HCT116 (cell line): ENCODE results near the gene EEF1E1.

Source experiments
- ATF3 ChIP-seq: IDR thresholded peaks from 2 replicates; pipeline ENCODE4 v1.6.1; 2012
- CTCF ChIP-seq, 3 experiments: fragments of 200-600 bp in 1 of 3; sonication (generic) in 1 of 3; IDR thresholded peaks in 2 of 3; conservative IDR thresholded peaks in 1 of 3; 2 replicates each; pipeline ENCODE4 v1.5.1; 2012 to 2017; ENCODE audit warnings: low read depth in 2 of 3, low read length in 2 of 3, antibody characterized with exemption in 1 of 3, borderline replicate concordance in 1 of 3, control low read depth in 1 of 3, mild to moderate bottlenecking in 1 of 3, mixed read lengths in 1 of 3, mixed run types in 1 of 3, moderate library complexity in 1 of 3; ENCODE audit not compliant: insufficient read depth in 1 of 3
- EZH2 ChIP-seq: fragments of 200-600 bp; sonication (generic); IDR thresholded peaks from 2 replicates; pipeline ENCODE4 v1.6.1; 2017; ENCODE audit warnings: antibody characterized with exemption, mixed run types
- JUND ChIP-seq: IDR thresholded peaks from 2 replicates; pipeline ENCODE4 v1.6.1; 2012
- MAX ChIP-seq: IDR thresholded peaks from 2 replicates; pipeline ENCODE4 v1.6.1; 2012
- POLR2A ChIP-seq: IDR thresholded peaks from 2 replicates; pipeline ENCODE4 v1.7.0; 2011; ENCODE audit warnings: borderline replicate concordance; ENCODE audit not compliant: insufficient read depth, insufficient read length; ENCODE audit errors: extremely low read depth
- POLR2AphosphoS5 ChIP-seq: IDR thresholded peaks from 2 replicates; pipeline ENCODE4 v1.6.1; 2011; ENCODE audit warnings: mild to moderate bottlenecking, low read depth, low read length, moderate library complexity
- RAD21 ChIP-seq: IDR thresholded peaks from 2 replicates; pipeline ENCODE4 v1.6.1; 2012; ENCODE audit warnings: low read depth, mild to moderate bottlenecking
- SRF ChIP-seq: IDR thresholded peaks from 2 replicates; pipeline ENCODE4 v1.6.1; 2012; ENCODE audit warnings: low read depth
- TCF7L2 ChIP-seq: IDR thresholded peaks from 2 replicates; pipeline ENCODE4 v1.7.0; 2011; ENCODE audit warnings: borderline replicate concordance, inconsistent platforms; ENCODE audit not compliant: insufficient read depth, insufficient read length; ENCODE audit errors: extremely low read depth
- ZBTB33 ChIP-seq: IDR thresholded peaks from 2 replicates; pipeline ENCODE4 v1.6.1; 2011; ENCODE audit warnings: mild to moderate bottlenecking, low read length, moderate library complexity; ENCODE audit not compliant: insufficient replicate concordance; ENCODE audit errors: extremely low read depth

- no peak for TF ChIP-seq CTCF (IDR thresholded peaks at IDR 0.05 in 2 of 3, conservative IDR thresholded peaks at IDR 0.05 in 1 of 3; ENCODE audit: borderline replicate concordance in 1 of 3, insufficient read depth in 1 of 3, low read depth in 2 of 3, low read length in 2 of 3)
- TF ChIP-seq ATF3: no peak
- no peak for TF ChIP-seq SRF
- TF ChIP-seq POLR2A: no peak
- TF ChIP-seq TCF7L2: no peak
- TF ChIP-seq ZBTB33: no peak
- no peak for TF ChIP-seq JUND
- TF ChIP-seq RAD21: no peak
- TF ChIP-seq POLR2AphosphoS5: no peak
- no peak for TF ChIP-seq MAX
- no peak for TF ChIP-seq EZH2
These were observed 36.8 kb downstream of the EEF1E1 start for GRCh38 chr6:8065519-8065911.
